Measurements from ENCODE around the gene CHSY1. TPM values are rescaled to one million over a fixed set of nuclear protein-coding genes. Genes with fewer than 3 reads are reported as not detected.

The CHSY1 gene
- polyA plus RNA-seq, 1 donor from 2014 or later, result 16.1 TPM

DNA sequence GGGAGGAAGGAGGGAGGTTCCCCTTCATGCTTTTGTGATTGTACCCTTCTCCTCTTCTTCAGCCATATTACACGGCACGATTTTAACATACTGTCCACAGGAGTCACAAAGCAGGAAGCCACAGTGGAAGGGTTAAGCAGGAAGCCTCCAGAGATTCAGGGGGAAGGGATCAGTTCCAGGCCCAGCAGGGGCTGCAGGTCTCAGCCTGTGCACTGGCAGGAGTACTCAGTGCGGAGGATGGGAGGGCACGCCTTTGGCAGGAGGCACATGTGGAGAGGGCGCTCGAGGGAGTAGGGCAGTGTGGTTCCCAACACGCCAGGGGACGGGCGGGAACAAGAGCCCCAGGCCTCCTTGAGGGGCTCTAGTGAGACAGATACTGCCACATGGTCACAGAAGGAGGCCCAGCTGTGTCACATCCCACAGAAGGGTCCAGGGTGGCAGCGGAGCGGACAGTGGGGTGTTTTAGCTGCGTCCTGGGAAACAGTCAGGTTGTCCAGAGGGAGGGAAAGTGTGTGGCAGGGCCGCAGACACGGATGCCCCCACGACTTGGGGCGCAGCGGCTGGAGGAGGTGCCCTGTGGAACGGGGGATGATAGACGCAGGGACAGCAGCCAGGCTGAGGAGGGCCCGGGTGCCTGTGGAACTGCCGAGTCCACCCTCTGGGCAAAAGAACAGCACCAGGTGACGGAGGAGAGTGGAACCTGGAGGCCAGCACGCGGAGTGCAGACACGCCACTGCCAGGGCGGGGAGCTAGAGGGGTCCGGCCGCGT, 77.5 kb downstream of the CHSY1 start:
- H3K9ac ChIP-seq (ENCODE audit: low read length), result no peak overlapping the region
- H3K4me3 ChIP-seq (ENCODE audit: low read length), result no peak overlapping the region
- no peaks in the 10 kb centered on the region for H3K27me3 ChIP-seq (ENCODE audit: insufficient read depth, low read depth, low read length)
- no peaks in the 10 kb centered on the region for H3K9me3 ChIP-seq (ENCODE audit: low read length)
- H2AFZ ChIP-seq (ENCODE audit: low read depth, low read length), result no peak overlapping the region
- no peak overlapping the region for H3K27ac ChIP-seq (ENCODE audit: low read length)
- TF ChIP-seq TAF1 (IDR thresholded peaks at IDR 0.05; ENCODE audit: low read depth) (no peak), POLR2AphosphoS5 (IDR thresholded peaks at IDR 0.05) (no peak), RAD21 (conservative IDR thresholded peaks at IDR 0.05) (no peak), MXI1 (conservative IDR thresholded peaks at IDR 0.05; ENCODE audit: poor library complexity, severe bottlenecking) (no peak), EP300 (conservative IDR thresholded peaks at IDR 0.05; ENCODE audit: poor library complexity, severe bottlenecking) (no peak), EZH2 (IDR thresholded peaks at IDR 0.05; ENCODE audit: borderline replicate concordance, insufficient read depth, low read length, poor library complexity, severe bottlenecking) (no peak), SMC3 (conservative IDR thresholded peaks at IDR 0.05; ENCODE audit: poor library complexity) (no peak), CTCF (IDR thresholded peaks at IDR 0.05; ENCODE audit: poor library complexity, severe bottlenecking) (no peak)
- TF ChIP-seq, protein P1, sequence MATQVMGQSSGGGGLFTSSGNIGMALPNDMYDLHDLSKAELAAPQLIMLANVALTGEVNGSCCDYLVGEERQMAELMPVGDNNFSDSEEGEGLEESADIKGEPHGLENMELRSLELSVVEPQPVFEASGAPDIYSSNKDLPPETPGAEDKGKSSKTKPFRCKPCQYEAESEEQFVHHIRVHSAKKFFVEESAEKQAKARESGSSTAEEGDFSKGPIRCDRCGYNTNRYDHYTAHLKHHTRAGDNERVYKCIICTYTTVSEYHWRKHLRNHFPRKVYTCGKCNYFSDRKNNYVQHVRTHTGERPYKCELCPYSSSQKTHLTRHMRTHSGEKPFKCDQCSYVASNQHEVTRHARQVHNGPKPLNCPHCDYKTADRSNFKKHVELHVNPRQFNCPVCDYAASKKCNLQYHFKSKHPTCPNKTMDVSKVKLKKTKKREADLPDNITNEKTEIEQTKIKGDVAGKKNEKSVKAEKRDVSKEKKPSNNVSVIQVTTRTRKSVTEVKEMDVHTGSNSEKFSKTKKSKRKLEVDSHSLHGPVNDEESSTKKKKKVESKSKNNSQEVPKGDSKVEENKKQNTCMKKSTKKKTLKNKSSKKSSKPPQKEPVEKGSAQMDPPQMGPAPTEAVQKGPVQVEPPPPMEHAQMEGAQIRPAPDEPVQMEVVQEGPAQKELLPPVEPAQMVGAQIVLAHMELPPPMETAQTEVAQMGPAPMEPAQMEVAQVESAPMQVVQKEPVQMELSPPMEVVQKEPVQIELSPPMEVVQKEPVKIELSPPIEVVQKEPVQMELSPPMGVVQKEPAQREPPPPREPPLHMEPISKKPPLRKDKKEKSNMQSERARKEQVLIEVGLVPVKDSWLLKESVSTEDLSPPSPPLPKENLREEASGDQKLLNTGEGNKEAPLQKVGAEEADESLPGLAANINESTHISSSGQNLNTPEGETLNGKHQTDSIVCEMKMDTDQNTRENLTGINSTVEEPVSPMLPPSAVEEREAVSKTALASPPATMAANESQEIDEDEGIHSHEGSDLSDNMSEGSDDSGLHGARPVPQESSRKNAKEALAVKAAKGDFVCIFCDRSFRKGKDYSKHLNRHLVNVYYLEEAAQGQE (IDR thresholded peaks at IDR 0.05; ENCODE audit: borderline replicate concordance), result no peak
- H3K4me2 ChIP-seq (ENCODE audit: low read length), result no peak overlapping the region
- H3K9me2 ChIP-seq (ENCODE audit: insufficient read depth, low read length), result no peaks in the 10 kb centered on the region
- peaks cover 3% of the 10 kb centered on the region for H3K36me3 ChIP-seq (ENCODE audit: insufficient read depth, low read length)
- H4K20me1 ChIP-seq (ENCODE audit: insufficient read depth), result no peaks in the 10 kb centered on the region
- no peaks in the 10 kb centered on the region for H3F3A ChIP-seq (ENCODE audit: insufficient read depth, low read length, poor library complexity, severe bottlenecking)
- H3K79me2 ChIP-seq (replicated peaks; ENCODE audit: insufficient read depth, low read length), result no peaks in the 10 kb centered on the region

GRCh38 chr15:101173233-101174119, 78.4 kb downstream of the CHSY1 start:
- no peak overlapping the region for H3K27ac ChIP-seq (ENCODE audit: low read length)
- no peaks in the 10 kb centered on the region for H3F3A ChIP-seq (ENCODE audit: insufficient read depth, low read length, poor library complexity, severe bottlenecking)
- TF ChIP-seq EP300 (conservative IDR thresholded peaks at IDR 0.05; ENCODE audit: poor library complexity, severe bottlenecking) (no peak), MXI1 (conservative IDR thresholded peaks at IDR 0.05; ENCODE audit: poor library complexity, severe bottlenecking) (no peak), POLR2AphosphoS5 (IDR thresholded peaks at IDR 0.05) (no peak), EZH2 (IDR thresholded peaks at IDR 0.05; ENCODE audit: borderline replicate concordance, insufficient read depth, low read length, poor library complexity, severe bottlenecking) (no peak), CTCF (IDR thresholded peaks at IDR 0.05; ENCODE audit: poor library complexity, severe bottlenecking) (no peak), SMC3 (conservative IDR thresholded peaks at IDR 0.05; ENCODE audit: poor library complexity) (no peak), RAD21 (conservative IDR thresholded peaks at IDR 0.05) (no peak), TAF1 (IDR thresholded peaks at IDR 0.05; ENCODE audit: low read depth) (no peak)
- TF ChIP-seq, protein P1 (IDR thresholded peaks at IDR 0.05; ENCODE audit: borderline replicate concordance), result no peak
- no peaks in the 10 kb centered on the region for H3K9me2 ChIP-seq (ENCODE audit: insufficient read depth, low read length)
- H3K27me3 ChIP-seq (ENCODE audit: insufficient read depth, low read depth, low read length), result no peaks in the 10 kb centered on the region
- no peak overlapping the region for H3K4me2 ChIP-seq (ENCODE audit: low read length)
- H4K20me1 ChIP-seq (ENCODE audit: insufficient read depth), result no peaks in the 10 kb centered on the region
- no peaks in the 10 kb centered on the region for H3K9me3 ChIP-seq (ENCODE audit: low read length)
- H2AFZ ChIP-seq (ENCODE audit: low read depth, low read length), result no peak overlapping the region
- no peaks in the 10 kb centered on the region for H3K79me2 ChIP-seq (replicated peaks; ENCODE audit: insufficient read depth, low read length)
- peaks cover 3% of the 10 kb centered on the region for H3K36me3 ChIP-seq (ENCODE audit: insufficient read depth, low read length)
- no peak overlapping the region for H3K4me3 ChIP-seq (ENCODE audit: low read length)
- no peak overlapping the region for H3K9ac ChIP-seq (ENCODE audit: low read length)

Measured in neural cell (in vitro differentiated cells).